ENCODE data around the gene C12orf57.

GRCh38 chr12:6917491-6918231 is 26.2 kb upstream of the C12orf57 start:
- TF ChIP-seq, protein P1, sequence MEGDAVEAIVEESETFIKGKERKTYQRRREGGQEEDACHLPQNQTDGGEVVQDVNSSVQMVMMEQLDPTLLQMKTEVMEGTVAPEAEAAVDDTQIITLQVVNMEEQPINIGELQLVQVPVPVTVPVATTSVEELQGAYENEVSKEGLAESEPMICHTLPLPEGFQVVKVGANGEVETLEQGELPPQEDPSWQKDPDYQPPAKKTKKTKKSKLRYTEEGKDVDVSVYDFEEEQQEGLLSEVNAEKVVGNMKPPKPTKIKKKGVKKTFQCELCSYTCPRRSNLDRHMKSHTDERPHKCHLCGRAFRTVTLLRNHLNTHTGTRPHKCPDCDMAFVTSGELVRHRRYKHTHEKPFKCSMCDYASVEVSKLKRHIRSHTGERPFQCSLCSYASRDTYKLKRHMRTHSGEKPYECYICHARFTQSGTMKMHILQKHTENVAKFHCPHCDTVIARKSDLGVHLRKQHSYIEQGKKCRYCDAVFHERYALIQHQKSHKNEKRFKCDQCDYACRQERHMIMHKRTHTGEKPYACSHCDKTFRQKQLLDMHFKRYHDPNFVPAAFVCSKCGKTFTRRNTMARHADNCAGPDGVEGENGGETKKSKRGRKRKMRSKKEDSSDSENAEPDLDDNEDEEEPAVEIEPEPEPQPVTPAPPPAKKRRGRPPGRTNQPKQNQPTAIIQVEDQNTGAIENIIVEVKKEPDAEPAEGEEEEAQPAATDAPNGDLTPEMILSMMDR (IDR thresholded peaks at IDR 0.05): no peak
- no peak for TF ChIP-seq POLR2A (IDR thresholded peaks at IDR 0.05)
- TF ChIP-seq POLR2AphosphoS5 (IDR thresholded peaks at IDR 0.05): no peak

All from prostate gland (tissue), 2 donors.